ENCODE measurements around the gene NEURL4. TPM values are rescaled to one million over a fixed set of nuclear protein-coding genes. Genes with fewer than 3 reads are reported as not detected.

The NEURL4 gene
- total and polyA plus RNA-seq, 2 donors (not counting 3 experiments of a cell fraction or from before 2014, with no cell fraction given): 32.0 to 44.9 TPM

DNA sequence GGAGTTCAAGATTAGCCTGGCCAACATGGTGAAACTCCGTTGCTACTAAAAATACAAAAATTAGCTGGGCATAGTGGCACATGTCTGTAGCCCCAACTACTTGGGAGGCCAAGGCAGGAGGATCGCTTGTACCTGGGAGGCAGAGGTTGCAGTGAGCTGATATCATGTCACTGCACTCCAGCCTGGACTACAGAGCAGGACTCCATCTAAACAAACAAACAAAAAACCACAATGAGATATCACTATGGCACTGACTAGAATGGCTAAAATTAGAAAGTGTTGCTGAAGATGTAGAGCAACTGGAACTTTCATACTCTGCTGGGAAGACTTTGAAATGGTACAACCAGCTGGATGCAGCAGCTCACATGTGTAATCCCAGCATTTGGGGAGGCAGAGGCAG is 45.2 kb upstream of the NEURL4 start:
- no peaks in the 10 kb centered on the region for H3K9me3 ChIP-seq (replicated peaks; ENCODE audit: control insufficient read depth, insufficient read depth, low read length)
- dilution Hi-C loops (cut with MboI; ENCODE audit: extremely low pct_ligation_motif_present, low sequenced_read_pairs): no loop called here
- H3K36me3 ChIP-seq (ENCODE audit: control insufficient read depth in 2 of 2, extremely low read depth in 1 of 2, insufficient read depth in 2 of 2, low read length in 2 of 2): no peaks in the 10 kb centered on the region
- no peak for FAIRE-seq
- no peak for DNase-seq (ENCODE audit: low read depth, low spot score)
- CTCF ChIA-PET: interaction anchor here (1.5 to 1.6 kb wide), 2 partner anchors 18 to 24 kb away, joined by 4 to 8 read pairs; no protein-coding TSS in a partner anchor
- TF ChIP-seq, protein P1, sequence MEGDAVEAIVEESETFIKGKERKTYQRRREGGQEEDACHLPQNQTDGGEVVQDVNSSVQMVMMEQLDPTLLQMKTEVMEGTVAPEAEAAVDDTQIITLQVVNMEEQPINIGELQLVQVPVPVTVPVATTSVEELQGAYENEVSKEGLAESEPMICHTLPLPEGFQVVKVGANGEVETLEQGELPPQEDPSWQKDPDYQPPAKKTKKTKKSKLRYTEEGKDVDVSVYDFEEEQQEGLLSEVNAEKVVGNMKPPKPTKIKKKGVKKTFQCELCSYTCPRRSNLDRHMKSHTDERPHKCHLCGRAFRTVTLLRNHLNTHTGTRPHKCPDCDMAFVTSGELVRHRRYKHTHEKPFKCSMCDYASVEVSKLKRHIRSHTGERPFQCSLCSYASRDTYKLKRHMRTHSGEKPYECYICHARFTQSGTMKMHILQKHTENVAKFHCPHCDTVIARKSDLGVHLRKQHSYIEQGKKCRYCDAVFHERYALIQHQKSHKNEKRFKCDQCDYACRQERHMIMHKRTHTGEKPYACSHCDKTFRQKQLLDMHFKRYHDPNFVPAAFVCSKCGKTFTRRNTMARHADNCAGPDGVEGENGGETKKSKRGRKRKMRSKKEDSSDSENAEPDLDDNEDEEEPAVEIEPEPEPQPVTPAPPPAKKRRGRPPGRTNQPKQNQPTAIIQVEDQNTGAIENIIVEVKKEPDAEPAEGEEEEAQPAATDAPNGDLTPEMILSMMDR (IDR thresholded peaks at IDR 0.05; ENCODE audit: extremely low read depth in 1 of 2, insufficient read depth in 1 of 2, low read depth in 1 of 2, low read length in 2 of 2): no peak
- TF ChIP-seq POLR2AphosphoS5 (IDR thresholded peaks at IDR 0.05; ENCODE audit: insufficient read depth, low read depth, low read length) (no peak), FOS (IDR thresholded peaks at IDR 0.05; ENCODE audit: borderline replicate concordance, insufficient read depth, low read length) (no peak), MYC (IDR thresholded peaks at IDR 0.05; ENCODE audit: low read depth, low read length) (no peak), POLR2A (IDR thresholded peaks at IDR 0.05; ENCODE audit: low read depth, low read length) (no peak), JUN (IDR thresholded peaks at IDR 0.05; ENCODE audit: borderline replicate concordance, insufficient read depth, insufficient read length, low read depth) (no peak), EZH2 (IDR thresholded peaks at IDR 0.05; ENCODE audit: borderline replicate concordance, low read depth, low read length, severe bottlenecking) (no peak), GATA2 (IDR thresholded peaks at IDR 0.05; ENCODE audit: insufficient read depth, insufficient read length, low read depth, low read length) (no peak)
- TF ChIP-seq, protein P2, sequence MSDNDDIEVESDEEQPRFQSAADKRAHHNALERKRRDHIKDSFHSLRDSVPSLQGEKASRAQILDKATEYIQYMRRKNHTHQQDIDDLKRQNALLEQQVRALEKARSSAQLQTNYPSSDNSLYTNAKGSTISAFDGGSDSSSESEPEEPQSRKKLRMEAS (IDR thresholded peaks at IDR 0.05; ENCODE audit: insufficient read depth, insufficient read length): no peak
- no peaks in the 10 kb centered on the region for H3K4me1 ChIP-seq (ENCODE audit: control insufficient read depth, extremely low read depth, insufficient read depth, low read length)
- intact Hi-C loops (cut with micrococcal nuclease): no loop called here
- H3K79me2 ChIP-seq (ENCODE audit: control insufficient read depth, insufficient read depth, low read length): no peaks in the 10 kb centered on the region
- POLR2A ChIA-PET: interaction anchor here (0.6 kb wide), 1 partner anchor 37 kb away, joined by 3 read pairs; no protein-coding TSS in a partner anchor
- H3K9me1 ChIP-seq (replicated peaks; ENCODE audit: control insufficient read depth, extremely low read depth, insufficient read depth, low read length): no peaks in the 10 kb centered on the region
- H3K4me3 ChIP-seq (replicated peaks in 1 of 3; ENCODE audit: insufficient read depth in 1 of 3, low read depth in 1 of 3, low read length in 3 of 3): no peak overlapping the region
- H3K27ac ChIP-seq (ENCODE audit: insufficient read depth, low read depth, low read length): no peak overlapping the region
- no peaks in the 10 kb centered on the region for H4K20me1 ChIP-seq (replicated peaks; ENCODE audit: control insufficient read depth, extremely low read depth, insufficient read depth, low read length)
- no peak overlapping the region for H3K4me2 ChIP-seq (ENCODE audit: insufficient read depth, low read length)
- no peak overlapping the region for H2AFZ ChIP-seq (ENCODE audit: low read depth, low read length)
- H3K9ac ChIP-seq (replicated peaks; ENCODE audit: extremely low read depth, insufficient read depth, low read length): no peak overlapping the region
- BruUV-seq (replicated peaks): no TSS peak
- peaks cover 2 to 4% of the 10 kb centered on the region in 2 experiments for H3K27me3 ChIP-seq (ENCODE audit: control insufficient read depth in 2 of 2, insufficient read depth in 2 of 2, low read length in 2 of 2)

All from endothelial cell of umbilical vein (primary cell).